Heart right ventricle (tissue), 16 donors: Measurements from ENCODE around the gene CTSD. TPM values are rescaled to one million over a fixed set of nuclear protein-coding genes. Genes with fewer than 3 reads are reported as not detected.

ENCODE experiments used
- ATAC-seq, 8 donors: fragments of 200-7000 bp; cut with Tn5 transposase; one replicate each; pipeline ENCODE4 v1.9.1; 2020; ENCODE audit warnings: mild to moderate bottlenecking in 8 of 8, moderate library complexity in 8 of 8, moderate number of reproducible peaks in 1 of 8
- DNase-seq, 2 donors: peaks; one replicate each; pipeline ENCODE4 v3.0.0-alpha.2; 2020
- H3K27ac ChIP-seq, 10 donors: fragments of 200-600 bp; sonication (generic) in 2 of 10; one replicate each; pipeline versions ENCODE4 v1.5.0 to v1.8.0; 2020 to 2022; ENCODE audit warnings: mild to moderate bottlenecking in 3 of 10
- H3K27me3 ChIP-seq, 7 donors: fragments of 200-600 bp; one replicate each; pipeline ENCODE4 v1.8.0; 2021 to 2022; ENCODE audit warnings: mild to moderate bottlenecking in 2 of 7
- H3K36me3 ChIP-seq, 9 donors: fragments of 200-600 bp; sonication (generic) in 1 of 9; one replicate each; pipeline versions ENCODE4 v1.5.0 to v1.8.0; 2020 to 2022; ENCODE audit warnings: mild to moderate bottlenecking in 2 of 9
- H3K4me1 ChIP-seq, 9 donors: fragments of 200-600 bp; sonication (generic) in 1 of 9; one replicate each; pipeline versions ENCODE4 v1.5.0 to v1.8.0; 2020 to 2022; ENCODE audit warnings: mild to moderate bottlenecking in 4 of 9
- H3K4me3 ChIP-seq, 10 donors: fragments of 200-600 bp; sonication (generic) in 2 of 10; one replicate each; pipeline versions ENCODE4 v1.5.0 to v1.8.0; 2020 to 2022; ENCODE audit warnings: mild to moderate bottlenecking in 7 of 10, moderate library complexity in 2 of 10
- H3K9me3 ChIP-seq, 11 donors: fragments of 200-600 bp in 10 of 11; sonication (generic) in 2 of 11; one replicate each; pipeline versions ENCODE4 v1.5.0 to v1.8.0; 2013 to 2022; ENCODE audit warnings: mild to moderate bottlenecking in 2 of 11, control low read depth in 1 of 11, moderate library complexity in 1 of 11
- WGBS, 2 donors: extraction: QIAGEN DNeasy Blood & Tissue Kit; methylation state at CpG; one replicate each; pipeline ENCODE4 v1.1.7; 2013; ENCODE audit warnings: inconsistent platforms in 1 of 2; 5-methylcytosine and 5-hydroxymethylcytosine counted together
- intact Hi-C, 10 donors: fragments of 100-400 bp; cut with DNase I; formaldehyde crosslinking; loops; one replicate each; pipeline versions ENCODE4 v1.11.1 to v1.14.2; 2022
- polyA plus RNA-seq, 2 donors: library from polyadenylated mRNA; stranded (reverse); fragments of 200-250 nt; gene quantifications; one replicate each; pipeline ENCODE4 v1.2.3, GENCODE V29; 2013
- total RNA-seq, 10 donors: library from RNA; stranded (reverse); fragmentation: NEBNext Ultra II Directional in 3 of 10; extraction: Animal tissue kit (Norgen Biotek cat#: 25700) in 3 of 10; gene quantifications; one replicate each; pipeline versions ENCODE4 v1.2.1 to v1.2.4, GENCODE V29; 2021 to 2023
- TF ChIP-seq, protein P1 (sequence below), 9 donors: fragments of 200-600 bp; sonication (generic) in 2 of 9; IDR thresholded peaks; one replicate each; pipeline versions ENCODE4 v1.5.0 to v1.8.0; 2021 to 2022; ENCODE audit warnings: antibody characterized with exemption in 9 of 9, mild to moderate bottlenecking in 5 of 9, moderate library complexity in 1 of 9
- donor health status: Arrhythmogenic right ventricular cardiomyopathy.
- donor health status: ischemic (EF 13 %, LVEDD 7.1; RV severe dilation, severe dysfunction).
- donor health status: healthy with polysubstance abuse.
- donor health status: DM: no; HTN: yes; CAD: no.
- donor health status: DM: no; HTN: no; CAD: no.
- donor health status: ischemic (EF 25% LVEDD 6.9; RV normal size, moderate dysfunction).
- donor health status: ischemic (EF 25% LVEDD 5.7; RV mildly dilated, moderate dysfunction).
- donor health status: healthy.
- donor health status: DM: yes; HTN: yes; CAD: no.
- donor health status: Ischemic cardiomyopathy.
- donor health status: ischemic (EF 35%, LVEDD 5.7; RV mildly dilated, moderate dysfunction).
- donor health status: nonischemic (EF 11% LVEDD 7.7; RV severe dilation, severe dysfunction).
- donor health status: DM: yes; HTN: yes; CAD: no.
- donor health status: PGD.
- donor health status: ischemic (EF 29% LVEDD 5.4; RV normal size, mild dysfunction).
- donor health status: nonischemic (EF 23%, LVEDD 6.1; RV moderate dilation, normal function).

The CTSD gene
- total and polyA plus RNA-seq, 12 donors, result 431 to 1,070 (median 786) TPM

DNA sequence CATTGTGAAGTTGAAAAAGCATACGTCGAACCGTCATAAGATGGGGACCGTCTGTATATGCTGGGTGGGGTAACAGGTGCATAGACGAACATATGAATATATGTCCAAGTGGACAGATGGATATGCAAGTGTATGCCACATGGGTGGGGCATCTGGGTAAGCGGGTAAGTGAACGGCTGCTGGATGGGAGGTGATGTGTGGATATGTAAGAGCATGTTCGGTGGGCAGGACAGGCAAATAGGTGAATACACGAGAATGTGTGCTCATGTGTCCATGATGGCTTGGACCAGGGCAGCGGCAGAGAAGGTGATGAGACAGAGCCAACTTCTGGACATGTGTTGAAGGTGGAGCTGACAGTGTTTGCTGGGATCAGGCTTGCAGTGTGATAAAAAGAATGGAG is 25.3 kb downstream of the CTSD start:
- DNase-seq, result no peak
- WGBS, 2 donors, result 91 to 92% methylated on average over 10 of the region's 10 CpGs
- intact Hi-C loops, result loop anchor here in 1 of 10 donors (2.0 kb wide), 1 partner anchor 20 kb away; no protein-coding TSS in a partner anchor

DNA sequence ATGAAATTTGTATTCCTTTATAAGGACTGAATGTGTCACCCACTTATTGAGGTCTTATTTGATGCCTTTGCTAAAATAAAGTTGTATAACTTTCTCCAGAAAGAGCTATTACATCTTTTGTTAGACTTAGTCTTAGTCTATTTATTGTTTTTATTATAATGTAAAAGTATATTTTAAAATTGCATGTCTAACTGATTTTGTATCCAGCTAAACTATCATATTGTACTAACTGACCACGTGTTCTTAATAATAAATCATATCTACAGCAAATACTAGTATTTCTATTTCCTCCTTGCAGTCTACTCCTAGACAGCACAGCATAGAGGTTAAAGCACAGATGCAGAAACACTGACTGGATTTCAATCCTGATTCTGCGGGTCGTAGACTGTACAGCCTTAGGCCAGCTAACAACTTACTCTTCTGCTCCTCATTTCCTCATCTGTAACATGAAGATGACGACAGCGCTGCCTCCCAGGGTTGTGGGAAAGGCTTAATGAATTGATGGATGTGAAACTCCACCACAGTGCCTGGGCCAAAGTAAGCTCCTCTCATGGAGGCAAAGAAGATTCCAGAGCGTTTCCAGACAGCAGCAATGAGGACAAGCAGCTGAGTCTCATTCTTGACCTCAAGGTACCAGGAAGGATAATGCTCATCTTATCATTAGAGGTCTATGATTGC is 26.5 kb downstream of the CTSD start:
- Histone ChIP-seq H3K9me3 (peaks cover 0 to 24% (median 0%) of the 10 kb centered on the region in 11 donors), H3K36me3 (no peaks in the 10 kb centered on the region), H3K4me1 (no peaks in the 10 kb centered on the region), H3K4me3 (no peak overlapping the region), H3K27ac (no peak overlapping the region), H3K27me3 (peaks cover 5 to 80% (median 47%) of the 10 kb centered on the region in 7 donors)
- TF ChIP-seq, protein P1, sequence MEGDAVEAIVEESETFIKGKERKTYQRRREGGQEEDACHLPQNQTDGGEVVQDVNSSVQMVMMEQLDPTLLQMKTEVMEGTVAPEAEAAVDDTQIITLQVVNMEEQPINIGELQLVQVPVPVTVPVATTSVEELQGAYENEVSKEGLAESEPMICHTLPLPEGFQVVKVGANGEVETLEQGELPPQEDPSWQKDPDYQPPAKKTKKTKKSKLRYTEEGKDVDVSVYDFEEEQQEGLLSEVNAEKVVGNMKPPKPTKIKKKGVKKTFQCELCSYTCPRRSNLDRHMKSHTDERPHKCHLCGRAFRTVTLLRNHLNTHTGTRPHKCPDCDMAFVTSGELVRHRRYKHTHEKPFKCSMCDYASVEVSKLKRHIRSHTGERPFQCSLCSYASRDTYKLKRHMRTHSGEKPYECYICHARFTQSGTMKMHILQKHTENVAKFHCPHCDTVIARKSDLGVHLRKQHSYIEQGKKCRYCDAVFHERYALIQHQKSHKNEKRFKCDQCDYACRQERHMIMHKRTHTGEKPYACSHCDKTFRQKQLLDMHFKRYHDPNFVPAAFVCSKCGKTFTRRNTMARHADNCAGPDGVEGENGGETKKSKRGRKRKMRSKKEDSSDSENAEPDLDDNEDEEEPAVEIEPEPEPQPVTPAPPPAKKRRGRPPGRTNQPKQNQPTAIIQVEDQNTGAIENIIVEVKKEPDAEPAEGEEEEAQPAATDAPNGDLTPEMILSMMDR (IDR thresholded peaks at IDR 0.05), result no peak
- ATAC-seq (no peak), DNase-seq (no peak)
- intact Hi-C loops, result no loop called here
- 83 to 88% methylated on average over 6 of the region's 6 CpGs for WGBS, 2 donors

More for the DNA sequence above, 25.3 kb downstream of the CTSD start:
- no peak overlapping the region for H3K27ac ChIP-seq
- no peak for ATAC-seq
- peaks cover 5 to 70% (median 35%) of the 10 kb centered on the region in 7 donors for H3K27me3 ChIP-seq
- H3K4me1 ChIP-seq, result no peaks in the 10 kb centered on the region
- H3K9me3 ChIP-seq, result peaks cover 0 to 24% (median 0%) of the 10 kb centered on the region in 11 donors
- TF ChIP-seq, protein P1 (IDR thresholded peaks at IDR 0.05), result no peak
- no peaks in the 10 kb centered on the region for H3K36me3 ChIP-seq
- H3K4me3 ChIP-seq, result no peak overlapping the region

DNA sequence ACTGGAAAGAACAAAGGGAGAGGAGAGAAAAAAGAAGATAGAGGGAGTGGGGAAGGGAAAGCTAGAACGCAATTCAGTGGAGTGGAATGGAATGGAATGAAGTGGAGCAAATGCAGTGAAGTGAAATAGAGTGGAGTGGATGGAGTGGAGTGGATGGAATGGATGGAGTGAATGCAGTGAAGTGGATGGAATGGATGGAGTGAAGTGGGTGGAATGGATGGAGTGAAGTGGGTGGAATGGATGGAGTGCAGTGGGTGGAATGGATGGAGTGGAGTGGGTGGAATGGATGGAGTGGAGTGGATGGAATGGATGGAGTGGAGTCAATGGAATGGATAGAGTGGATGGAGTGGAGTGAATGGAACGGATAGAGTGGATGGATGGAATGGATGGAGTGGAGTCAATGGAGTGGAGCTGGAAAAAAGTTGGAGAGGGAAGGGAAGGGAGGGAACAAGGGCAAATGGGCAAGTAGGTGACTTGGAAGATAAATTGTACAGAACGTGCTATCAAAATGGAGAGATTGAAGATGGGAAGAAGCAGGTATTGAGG is 27.2 kb downstream of the CTSD start:
- ATAC-seq (no peak), DNase-seq (no peak)
- intact Hi-C loops, result no loop called here
- Histone ChIP-seq H3K27ac (no peak overlapping the region), H3K4me3 (no peak overlapping the region), H3K36me3 (no peaks in the 10 kb centered on the region), H3K27me3 (peaks cover 5 to 87% (median 53%) of the 10 kb centered on the region in 7 donors), H3K4me1 (no peaks in the 10 kb centered on the region), H3K9me3 (peaks cover 0 to 24% (median 0%) of the 10 kb centered on the region in 11 donors)
- 61 to 62% methylated on average over 3 of the region's 3 CpGs for WGBS, 2 donors
- TF ChIP-seq, protein P1 (IDR thresholded peaks at IDR 0.05), result no peak

DNA sequence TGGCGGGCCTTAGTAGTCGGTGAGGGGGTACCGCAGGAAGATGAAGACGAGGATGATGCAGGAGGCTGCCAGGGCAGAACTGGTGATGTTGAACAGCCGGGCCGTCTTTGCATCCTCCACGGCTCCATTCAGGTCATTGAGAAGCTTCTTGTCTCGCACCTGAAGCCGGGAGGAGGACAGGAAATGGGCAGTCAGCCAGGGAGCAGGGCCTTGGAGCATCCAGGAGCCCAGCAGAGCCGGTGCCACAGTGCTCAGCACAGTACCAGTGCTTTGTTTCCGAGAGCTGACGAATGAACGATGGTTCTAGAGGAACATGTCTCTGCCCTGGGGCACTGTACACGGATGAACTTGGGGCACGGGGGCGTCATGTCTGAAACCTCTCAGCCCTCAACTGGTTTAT is 28.5 kb downstream of the CTSD start:
- ATAC-seq, result no peak
- Histone ChIP-seq H3K27ac (no peak overlapping the region), H3K9me3 (peaks cover 0 to 24% (median 0%) of the 10 kb centered on the region in 11 donors), H3K4me1 (no peaks in the 10 kb centered on the region), H3K36me3 (no peaks in the 10 kb centered on the region), H3K27me3 (peaks cover 5 to 95% (median 56%) of the 10 kb centered on the region in 7 donors), H3K4me3 (no peak overlapping the region)
- TF ChIP-seq, protein P1 (IDR thresholded peaks at IDR 0.05), result no peak
- intact Hi-C loops, result no loop called here
- 76 to 78% methylated on average over 16 of the region's 16 CpGs for WGBS, 2 donors
- no peak for DNase-seq
